Measurements from ENCODE around the gene SMCP.

- TF ChIP-seq, protein P1, sequence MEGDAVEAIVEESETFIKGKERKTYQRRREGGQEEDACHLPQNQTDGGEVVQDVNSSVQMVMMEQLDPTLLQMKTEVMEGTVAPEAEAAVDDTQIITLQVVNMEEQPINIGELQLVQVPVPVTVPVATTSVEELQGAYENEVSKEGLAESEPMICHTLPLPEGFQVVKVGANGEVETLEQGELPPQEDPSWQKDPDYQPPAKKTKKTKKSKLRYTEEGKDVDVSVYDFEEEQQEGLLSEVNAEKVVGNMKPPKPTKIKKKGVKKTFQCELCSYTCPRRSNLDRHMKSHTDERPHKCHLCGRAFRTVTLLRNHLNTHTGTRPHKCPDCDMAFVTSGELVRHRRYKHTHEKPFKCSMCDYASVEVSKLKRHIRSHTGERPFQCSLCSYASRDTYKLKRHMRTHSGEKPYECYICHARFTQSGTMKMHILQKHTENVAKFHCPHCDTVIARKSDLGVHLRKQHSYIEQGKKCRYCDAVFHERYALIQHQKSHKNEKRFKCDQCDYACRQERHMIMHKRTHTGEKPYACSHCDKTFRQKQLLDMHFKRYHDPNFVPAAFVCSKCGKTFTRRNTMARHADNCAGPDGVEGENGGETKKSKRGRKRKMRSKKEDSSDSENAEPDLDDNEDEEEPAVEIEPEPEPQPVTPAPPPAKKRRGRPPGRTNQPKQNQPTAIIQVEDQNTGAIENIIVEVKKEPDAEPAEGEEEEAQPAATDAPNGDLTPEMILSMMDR (IDR thresholded peaks at IDR 0.05; ENCODE audit: poor library complexity, severe bottlenecking), result no peak
- TF ChIP-seq RAD21 (conservative IDR thresholded peaks at IDR 0.05) (no peak), SMC3 (conservative IDR thresholded peaks at IDR 0.05; ENCODE audit: poor library complexity) (no peak)
Observed at GRCh38 chr1:152861374-152861773, 16.7 kb upstream of the SMCP start.
